Stimulated activated CD4-positive, alpha-beta T cell treated with anti-CD3 and anti-CD28 coated beads, Interleukin-1b, Interleukin-23, amount 100 ng/mL, for 4 hours (primary cell): ENCODE measurements around the gene CBX5.
"Not testable (repeated sequence)": the region's sequence is repeated elsewhere in the genome, so short reads cannot be mapped to it uniquely, and the experiment has no call there.

ENCODE experiments used
- DNase-seq, 2 donors: peaks; one replicate each; pipeline ENCODE4 v3.0.0-alpha.2; 2020; ENCODE audit warnings: low read depth in 2 of 2

Gene CBX5

DNA sequence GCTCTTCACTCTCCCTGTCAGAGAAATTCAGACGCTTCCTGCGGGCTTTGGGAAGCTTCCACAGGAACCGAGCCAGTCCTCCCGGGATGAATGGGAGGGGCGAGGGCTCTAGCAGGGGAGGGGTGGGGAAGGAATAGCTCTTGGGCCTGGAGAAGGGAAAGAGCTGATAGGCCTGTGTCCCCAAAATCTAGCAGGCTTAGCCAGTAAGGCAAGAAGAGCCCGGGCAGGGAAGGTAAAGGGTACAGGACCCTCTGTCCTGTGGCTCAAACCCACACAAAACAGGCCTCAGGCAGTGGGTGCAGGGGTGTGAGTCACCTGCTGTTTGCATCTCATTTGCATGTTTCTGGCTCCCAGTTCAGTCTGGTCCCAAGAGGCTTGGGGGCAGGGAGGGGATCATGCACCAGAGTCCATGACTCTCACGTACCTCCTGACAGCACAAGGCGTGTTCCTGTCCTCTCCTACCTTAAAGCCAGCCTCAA is 82.5 kb downstream of the CBX5 start:
- no peak for DNase-seq

DNA sequence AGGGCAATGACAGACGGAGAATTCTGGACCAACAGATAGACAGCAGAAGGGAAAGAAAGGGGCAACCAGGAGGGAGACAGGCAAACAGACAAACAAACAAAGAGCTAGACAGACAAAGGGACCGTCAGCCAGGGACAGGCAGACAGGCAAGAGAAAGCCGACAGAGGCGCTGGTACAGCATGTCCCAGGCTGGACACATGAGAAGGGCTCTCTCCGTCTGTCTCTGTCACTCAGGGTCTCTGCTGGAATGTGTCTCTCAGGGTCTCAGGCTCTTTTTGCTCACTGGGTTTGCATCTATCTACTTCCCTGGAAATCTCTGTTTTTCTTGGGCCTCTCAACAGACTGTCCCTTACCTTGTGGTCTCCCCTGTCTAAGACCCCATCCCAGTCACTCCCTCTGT is 82.9 kb downstream of the CBX5 start:
- no peak for DNase-seq

DNA sequence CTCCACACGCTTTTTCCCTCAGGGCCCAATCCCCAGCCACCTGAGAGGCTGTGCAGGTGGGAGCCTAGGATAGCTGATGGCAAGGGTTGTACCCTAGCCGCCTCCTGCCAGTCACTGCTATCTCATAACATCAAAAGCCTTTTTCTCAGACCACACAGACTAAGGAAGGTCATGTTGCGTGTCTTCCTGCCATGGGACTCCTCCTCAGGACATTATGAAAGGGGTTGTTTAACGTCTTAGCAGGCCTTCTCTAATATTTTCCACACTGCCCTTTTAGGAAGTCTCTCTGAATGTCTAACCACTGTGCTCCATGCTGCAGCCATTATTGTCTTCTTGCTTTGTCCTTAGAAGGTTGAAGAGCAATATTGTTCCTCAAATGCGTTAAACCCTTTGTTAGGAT is 83.5 kb downstream of the CBX5 start:
- DNase-seq, result no peak

DNA sequence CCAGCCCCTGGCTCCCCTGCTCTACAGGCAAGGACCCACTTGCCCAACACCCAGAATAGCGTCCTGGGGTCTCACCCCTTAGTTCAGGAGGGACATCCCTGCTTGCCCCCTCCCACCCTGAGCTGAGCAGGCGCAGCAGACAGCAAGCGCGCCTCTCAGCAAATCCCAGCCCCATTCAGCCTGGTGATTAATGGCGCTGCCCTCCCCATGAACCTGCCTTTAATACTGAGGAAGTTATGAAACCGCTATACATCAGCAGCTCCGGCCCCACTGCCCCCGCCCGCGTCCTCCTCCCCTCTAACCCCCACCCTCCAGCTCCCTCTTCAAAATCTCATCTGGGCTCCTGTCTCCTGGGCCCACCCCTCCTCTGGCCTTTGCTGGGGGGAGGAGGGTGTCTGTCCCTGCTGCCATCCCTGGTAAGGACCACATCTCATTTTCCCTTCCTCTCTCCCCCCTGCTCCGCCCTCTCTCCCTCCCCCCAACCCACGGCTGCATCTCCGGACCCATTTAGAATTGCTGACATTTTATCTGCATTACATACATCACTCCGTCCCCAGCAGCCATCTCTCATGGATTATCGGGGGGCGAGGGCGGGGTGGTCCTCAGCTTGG is 84.1 kb downstream of the CBX5 start:
- DNase-seq, result no peak

DNA sequence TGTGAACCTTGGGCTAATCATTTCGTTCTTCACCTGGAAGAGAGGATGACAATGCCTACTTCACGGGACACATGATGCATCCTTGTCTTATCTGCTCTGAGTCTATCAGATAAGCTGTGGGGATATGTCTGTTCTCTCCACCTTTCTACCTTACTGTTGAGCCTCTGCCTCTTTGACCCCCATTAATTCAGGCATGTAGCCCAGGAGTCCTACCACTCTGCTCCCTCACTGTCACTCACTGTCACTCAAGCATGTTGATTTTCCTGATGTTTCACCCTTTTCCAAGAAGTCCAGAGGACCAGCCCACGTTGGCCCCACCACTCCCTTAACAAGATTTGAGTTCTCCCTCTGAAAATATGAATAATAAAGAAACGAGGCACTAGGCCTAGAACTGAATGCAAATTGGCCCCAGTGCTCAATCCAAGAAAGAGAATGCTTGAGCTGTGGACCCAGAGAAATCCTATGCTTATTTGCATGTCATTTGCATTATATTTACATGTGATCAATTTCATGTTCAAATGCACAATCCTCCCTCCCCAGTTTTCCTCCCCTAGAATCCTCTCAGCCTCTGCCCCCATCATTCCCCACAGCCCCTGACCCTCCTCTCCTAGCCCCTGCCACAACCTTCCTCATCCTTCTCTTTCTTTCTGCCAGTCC is 84.7 kb downstream of the CBX5 start:
- DNase-seq, result no peak

DNA sequence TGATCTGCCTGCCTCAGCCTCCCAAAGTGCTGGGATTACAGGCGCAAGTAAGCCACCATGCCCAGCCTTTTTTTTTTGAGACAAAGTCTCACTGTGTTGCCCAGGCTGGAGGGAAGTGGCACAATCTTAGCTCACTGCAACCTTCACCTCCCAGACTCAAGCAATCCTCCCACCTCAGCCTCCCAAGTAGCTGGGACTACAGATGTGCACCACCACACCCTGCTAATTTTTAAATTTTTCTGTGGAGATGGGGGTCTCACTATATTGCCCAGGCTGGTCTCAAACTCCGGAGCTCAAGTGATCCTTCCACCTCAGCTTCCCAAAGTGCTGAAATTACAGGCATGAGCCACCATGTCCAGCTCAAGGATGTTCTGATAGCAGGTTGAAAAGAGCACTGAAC is 85.3 kb downstream of the CBX5 start:
- DNase-seq, result not testable (repeated sequence)

DNA sequence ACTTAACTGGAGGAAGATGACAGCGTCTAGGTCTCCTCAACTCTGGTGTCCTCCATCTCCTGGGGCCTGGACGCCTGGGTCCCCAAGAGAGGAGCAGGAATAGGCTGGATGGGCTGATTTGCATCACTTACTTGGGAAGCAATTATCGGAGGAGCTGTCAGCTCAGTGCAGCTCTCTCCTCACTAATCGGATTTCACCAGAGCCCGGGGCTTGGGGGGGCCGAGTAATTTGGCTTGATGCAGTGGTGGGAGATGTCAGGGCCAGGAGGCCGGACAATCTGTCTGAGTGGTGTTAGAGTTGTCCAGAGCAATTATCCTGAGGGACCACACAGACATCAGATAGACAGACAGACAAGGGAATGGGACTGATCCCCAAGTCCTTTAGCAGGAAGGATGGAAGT is 86.5 kb downstream of the CBX5 start:
- DNase-seq, result no peak

DNA sequence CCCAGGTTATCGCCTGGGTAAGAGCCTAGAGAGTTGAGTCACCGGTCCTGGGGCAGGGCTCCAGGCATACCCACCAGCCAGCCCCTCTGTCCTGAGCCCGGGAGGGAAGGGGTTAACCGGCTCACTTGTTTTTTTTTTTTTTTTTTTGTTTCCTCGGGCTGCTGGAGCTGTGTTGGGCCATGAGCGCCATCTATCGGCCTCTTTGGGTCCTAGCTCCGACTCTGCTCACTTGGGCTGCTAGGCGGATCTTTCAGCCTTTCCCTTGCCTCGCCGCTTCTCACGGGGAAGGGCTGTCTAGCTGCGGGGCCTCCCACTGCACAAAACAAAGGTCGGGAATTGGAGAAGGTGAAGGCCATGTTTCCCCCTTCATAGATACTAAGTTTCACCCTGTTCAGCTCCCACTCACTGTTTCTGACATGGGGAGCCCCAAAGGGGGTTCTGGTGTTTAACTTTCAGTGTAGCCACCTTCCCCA is 88.3 kb downstream of the CBX5 start:
- DNase-seq, result peak; percentile 66 to 72

DNA sequence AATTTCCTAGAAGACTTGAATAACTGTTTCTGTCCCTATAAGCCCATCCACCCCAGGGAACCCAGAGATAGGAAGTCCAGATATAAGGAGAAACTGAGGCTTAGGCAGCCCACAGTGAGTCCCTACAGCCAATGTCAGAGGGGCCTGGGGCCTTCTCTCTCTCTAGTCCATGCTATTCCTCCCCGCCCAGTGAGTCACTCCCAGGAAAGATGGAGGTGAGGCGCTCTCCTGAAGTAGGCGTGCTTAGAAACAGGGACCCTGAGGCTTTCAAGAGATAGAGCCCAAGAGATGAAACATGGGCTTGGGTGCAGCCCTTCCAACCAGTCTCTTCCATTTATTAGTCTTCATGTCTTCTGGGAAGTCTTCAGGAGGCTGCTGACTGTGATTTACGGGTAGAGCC is 88.8 kb downstream of the CBX5 start:
- no peak for DNase-seq

DNA sequence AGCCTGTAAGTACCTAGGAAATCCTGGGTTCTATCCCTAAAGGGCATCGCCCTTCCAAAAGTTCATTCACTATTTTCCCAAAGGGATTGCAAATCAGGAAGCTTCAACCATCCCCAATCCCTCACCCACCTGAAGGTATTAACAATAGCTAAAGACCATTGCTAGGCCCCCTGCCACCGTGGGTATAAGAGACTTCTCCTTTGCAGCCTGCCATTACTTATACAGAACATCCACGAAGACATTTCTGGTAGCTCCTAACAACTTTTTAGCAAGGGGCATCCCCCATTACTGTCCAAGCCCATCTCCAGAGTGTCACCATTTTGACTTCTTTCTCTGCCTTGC is 90.8 kb downstream of the CBX5 start:
- DNase-seq, result no peak

DNA sequence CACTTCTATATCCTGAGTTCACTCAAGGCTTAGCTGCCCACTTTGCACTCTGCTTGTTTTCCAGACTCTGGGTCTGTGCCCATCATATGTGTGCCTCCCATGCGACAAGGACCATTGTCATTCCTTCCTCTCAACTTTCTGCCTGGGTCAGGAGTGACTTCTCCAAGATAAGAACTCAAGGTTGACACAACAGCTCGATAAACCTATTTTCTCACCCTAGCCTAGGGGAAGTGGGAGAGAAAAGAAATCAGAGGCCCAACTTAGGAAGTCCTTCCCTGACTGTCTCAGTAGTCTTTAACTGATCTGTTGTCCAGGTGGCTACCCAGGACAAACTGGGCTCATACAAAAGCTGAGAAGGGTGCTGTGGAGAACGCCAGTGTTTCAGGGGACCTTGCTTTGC is 92.8 kb downstream of the CBX5 start:
- DNase-seq, result no peak

DNA sequence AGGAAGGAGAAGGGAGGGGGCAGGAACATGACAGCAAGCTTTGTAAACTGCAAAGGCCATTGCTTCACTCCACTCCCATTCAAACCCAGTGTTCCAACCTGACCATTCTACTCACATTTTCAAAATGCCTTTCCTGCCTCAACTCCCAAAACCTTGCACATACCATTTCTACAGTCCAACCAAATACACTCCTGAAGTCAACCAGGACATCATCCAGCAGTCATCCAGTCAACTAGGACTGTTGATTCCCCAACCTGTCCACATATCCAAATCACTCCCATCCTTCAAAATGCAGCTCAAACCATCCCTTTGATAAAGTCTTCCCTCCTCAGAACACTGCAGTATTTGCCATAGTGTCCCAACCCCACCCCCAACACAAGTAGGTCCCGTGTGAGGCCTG is 94.0 kb downstream of the CBX5 start:
- DNase-seq, result no peak

DNA sequence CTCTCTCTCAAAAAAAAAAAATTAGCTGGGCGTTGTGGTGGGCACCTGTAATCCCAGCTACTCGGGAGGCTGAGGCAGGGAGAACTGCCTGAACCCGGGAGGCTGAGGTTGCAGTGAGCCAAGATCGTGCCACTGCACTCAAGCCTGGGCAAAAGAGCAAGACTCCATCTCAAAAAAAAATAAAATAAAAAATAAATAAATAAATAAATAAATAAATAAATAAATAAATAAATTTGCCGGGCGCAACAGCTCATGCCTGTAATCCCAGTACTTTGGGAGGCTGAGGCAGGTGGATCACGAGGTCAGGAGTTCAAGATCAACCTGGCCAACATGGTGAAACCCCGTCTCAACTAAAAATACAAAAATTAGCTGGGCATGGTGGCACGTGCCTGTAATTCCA is 94.6 kb downstream of the CBX5 start:
- DNase-seq, result not testable (repeated sequence)

DNA sequence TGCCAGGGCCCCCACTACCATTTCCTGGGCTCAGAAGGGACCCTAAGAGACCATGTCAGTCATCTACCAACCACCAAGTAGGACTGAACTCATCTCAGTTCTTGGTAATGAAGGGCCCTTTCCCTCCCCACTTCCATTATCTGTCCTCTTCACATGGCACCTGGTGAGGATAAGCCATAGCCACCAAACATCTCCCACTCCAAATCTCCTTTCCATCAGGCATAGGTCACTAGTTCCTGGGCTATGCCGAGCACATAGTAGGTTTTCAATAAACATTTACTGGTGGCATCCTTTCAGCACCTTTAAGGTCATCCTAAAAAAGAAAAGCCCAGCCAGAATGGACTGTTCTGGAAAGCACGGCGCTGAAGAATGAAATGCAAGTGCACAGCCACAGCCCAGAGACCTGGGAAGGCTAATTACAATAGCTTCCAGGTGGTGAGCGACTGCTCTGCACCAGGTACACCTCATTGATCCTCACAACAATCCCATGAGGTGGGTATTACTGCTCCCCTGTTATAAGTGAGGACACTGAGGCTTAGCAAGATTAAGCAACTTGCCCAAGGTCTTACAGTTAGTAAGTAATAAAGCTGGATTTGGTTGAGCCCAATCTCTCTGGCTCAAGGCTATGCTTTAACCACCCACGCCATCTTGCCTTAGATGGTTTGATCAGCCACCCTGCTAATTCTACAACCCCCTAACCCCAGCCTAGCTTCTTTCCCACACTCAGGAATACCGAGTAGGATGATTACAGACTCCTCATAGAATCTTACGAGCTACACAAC is 95.7 kb downstream of the CBX5 start:
- no peak for DNase-seq

DNA sequence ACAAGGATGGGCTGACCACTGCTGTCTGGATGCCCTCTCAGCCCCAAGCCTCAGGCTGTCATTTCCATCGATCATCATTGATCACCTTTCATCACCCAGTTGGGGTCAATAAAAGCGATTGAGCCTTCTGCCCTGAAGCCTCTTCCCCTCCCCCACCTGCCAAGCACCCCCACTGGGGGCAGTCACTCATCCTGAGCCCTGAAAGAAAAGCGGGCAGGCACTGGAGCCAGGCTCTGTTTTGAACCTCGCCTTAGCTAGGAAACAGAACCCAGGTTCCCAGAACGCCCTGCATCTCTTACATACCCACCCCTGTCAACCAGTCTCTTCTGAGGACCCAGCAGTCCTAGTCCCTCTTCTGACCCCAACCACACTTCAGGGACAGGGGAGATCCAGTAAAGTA is 96.9 kb downstream of the CBX5 start:
- DNase-seq, result no peak

DNA sequence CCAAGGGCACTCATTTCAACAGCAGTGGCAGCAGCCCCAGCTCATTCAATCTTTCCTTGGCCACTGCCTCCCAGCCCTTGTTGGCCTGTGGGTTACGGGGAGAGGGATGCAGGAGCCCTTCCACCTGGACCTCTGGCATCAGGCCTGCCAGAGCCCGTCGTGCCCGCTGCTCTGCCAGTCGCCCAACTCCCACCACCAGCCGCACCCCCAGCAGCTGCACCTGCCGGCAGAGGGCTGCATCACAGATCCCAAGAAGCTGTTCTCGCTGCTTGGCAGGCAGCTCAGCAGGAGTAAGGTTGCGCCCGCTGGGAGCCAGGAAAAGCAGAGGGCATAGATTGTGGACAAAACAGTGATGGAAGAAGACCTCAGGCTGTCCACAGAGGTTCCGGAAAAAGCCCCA is 97.8 kb downstream of the CBX5 start:
- no peak for DNase-seq
